ENCODE data around the gene IFRD1.

GRCh38 chr7:112452102-112452888, 2.0 kb downstream of the IFRD1 start:
- peak in 2 of 3 experiments; percentile 23 to 38 for TF ChIP-seq CTCF (optimal IDR thresholded peaks at IDR 0.05 in 1 of 3, IDR thresholded peaks at IDR 0.05 in 1 of 3, conservative IDR thresholded peaks at IDR 0.05 in 1 of 3; ENCODE audit: extremely low read depth in 1 of 3, insufficient read depth in 2 of 3, low read length in 3 of 3)
- TF ChIP-seq EZH2 (IDR thresholded peaks at IDR 0.05; ENCODE audit: low read length), result no peak
